CD4-positive, alpha-beta T cell treated with Interleukin-6 for 4 hours (primary cell): Measurements from ENCODE around the gene TBC1D2.

ENCODE experiments used
- DNase-seq: peaks from one replicate; pipeline ENCODE4 v3.0.0-alpha.2; 2020; ENCODE audit warnings: mixed read lengths

Gene TBC1D2

GRCh38 chr9:98210435-98210834, 45.0 kb downstream of the TBC1D2 start:
- DNase-seq, result no peak

- no peak for DNase-seq
Measured at GRCh38 chr9:98209530-98209929, 45.9 kb downstream of the TBC1D2 start.

GRCh38 chr9:98208635-98209034, 46.8 kb downstream of the TBC1D2 start:
- no peak for DNase-seq

- no peak for DNase-seq
Measured at GRCh38 chr9:98207606-98208005, 47.8 kb downstream of the TBC1D2 start.

- DNase-seq, result no peak
Measured at GRCh38 chr9:98206754-98207153, 48.7 kb downstream of the TBC1D2 start.

GRCh38 chr9:98204692-98205091, 50.8 kb downstream of the TBC1D2 start:
- no peak for DNase-seq

- DNase-seq, result no peak
Measured at GRCh38 chr9:98203153-98203552, 52.3 kb downstream of the TBC1D2 start.

- DNase-seq, result no peak
Measured at GRCh38 chr9:98202252-98202651, 53.2 kb downstream of the TBC1D2 start.

GRCh38 chr9:98201749-98202148, 53.7 kb downstream of the TBC1D2 start:
- no peak for DNase-seq

- no peak for DNase-seq
Measured at GRCh38 chr9:98201102-98201501, 54.3 kb downstream of the TBC1D2 start.

- no peak for DNase-seq
Measured at GRCh38 chr9:98199388-98200033, 55.9 kb downstream of the TBC1D2 start.

- no peak for DNase-seq
Measured at GRCh38 chr9:98195671-98196070, 59.8 kb downstream of the TBC1D2 start.

GRCh38 chr9:98193336-98193944, 62.0 kb downstream of the TBC1D2 start:
- DNase-seq, result no peak

GRCh38 chr9:98192503-98193335, 62.7 kb downstream of the TBC1D2 start, which contains the start of gene CORO2A:
Gene CORO2A, minus strand, starts transcription at chr9:98192637. Its CDS starts 34,977 bp downstream, at chr9:98157660.
- peak; percentile 83 for DNase-seq

GRCh38 chr9:98191671-98192502, 63.6 kb downstream of the TBC1D2 start:
- peak; percentile 62 for DNase-seq

- no peak for DNase-seq
Measured at GRCh38 chr9:98191181-98191608, 64.3 kb downstream of the TBC1D2 start.

- DNase-seq, result no peak
Measured at GRCh38 chr9:98190757-98191105, 64.7 kb downstream of the TBC1D2 start.

GRCh38 chr9:98189412-98189811, 66.0 kb downstream of the TBC1D2 start:
- no peak for DNase-seq

GRCh38 chr9:98187926-98188325, 67.5 kb downstream of the TBC1D2 start:
- DNase-seq, result no peak

GRCh38 chr9:98186236-98186635, 69.2 kb downstream of the TBC1D2 start:
- no peak for DNase-seq

GRCh38 chr9:98185611-98186171, 69.8 kb downstream of the TBC1D2 start:
- DNase-seq, result no peak

- DNase-seq, result no peak
Measured at GRCh38 chr9:98185021-98185567, 70.4 kb downstream of the TBC1D2 start.
